Measurements from ENCODE around the gene RPS6KA5. TPM values are rescaled to one million over a fixed set of nuclear protein-coding genes. Genes with fewer than 3 reads are reported as not detected.

RPS6KA5 gene
- total RNA-seq, 1 experiment from 2014 or later = 3.8 TPM

DNA sequence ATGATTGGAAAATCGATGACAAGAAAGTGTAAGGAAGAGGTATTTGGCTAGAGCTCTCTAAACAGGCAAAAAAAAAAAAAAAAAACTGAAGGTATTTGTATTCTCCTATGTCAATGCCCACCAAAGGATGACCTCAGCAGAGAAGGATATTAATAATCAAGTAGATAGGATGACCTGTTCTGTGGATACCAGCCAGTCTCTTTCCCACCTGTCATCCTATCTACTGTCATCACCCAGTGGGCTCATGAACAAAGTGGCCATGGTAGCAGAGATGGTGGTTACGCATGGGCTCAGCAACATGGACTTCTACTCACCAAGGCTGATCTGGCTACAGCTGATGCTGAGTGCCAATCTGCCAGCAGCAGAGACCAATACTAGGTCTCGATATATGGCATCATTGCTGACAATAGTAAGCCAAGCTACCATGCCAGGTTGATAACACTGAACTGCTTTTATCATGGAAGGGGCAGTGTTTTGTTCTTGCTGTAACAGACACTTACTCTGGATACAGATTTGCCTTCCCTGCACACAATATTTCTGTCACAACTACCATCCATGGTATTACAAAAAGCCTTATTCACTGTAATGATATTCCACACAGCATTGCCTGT is 43.5 kb downstream of the RPS6KA5 start:
- no peak overlapping the region for H3K23ac ChIP-seq (ENCODE audit: insufficient read length, low read depth, low read length)
- no peak overlapping the region for H3K56ac ChIP-seq (ENCODE audit: insufficient read length, low read depth, low read length)
- H3K4ac ChIP-seq (ENCODE audit: low read depth, low read length) = no peak overlapping the region
- H3K27ac ChIP-seq (ENCODE audit: insufficient read length, low read depth, low read length) = no peak overlapping the region
- H2BK15ac ChIP-seq (ENCODE audit: low read depth, low read length) = no peak overlapping the region
- H3K4me1 ChIP-seq (ENCODE audit: insufficient read depth, low read length) = no peaks in the 10 kb centered on the region
- H2BK5ac ChIP-seq (ENCODE audit: insufficient read length, low read length) = no peak overlapping the region
- H3K18ac ChIP-seq (ENCODE audit: insufficient read length, low read depth, low read length) = no peak overlapping the region
- no peaks in the 10 kb centered on the region for H3K9me3 Mint-ChIP-seq
- H4K5ac ChIP-seq (ENCODE audit: insufficient read length, low read depth, low read length) = no peak overlapping the region
- no peak overlapping the region for H2BK20ac ChIP-seq (ENCODE audit: low read depth, low read length, poor library complexity, severe bottlenecking)
- H3K23me2 ChIP-seq (ENCODE audit: insufficient read length, low read depth, low read length, poor library complexity, severe bottlenecking) = no peaks in the 10 kb centered on the region
- no peak overlapping the region for H3T11ph ChIP-seq (ENCODE audit: low read length)
- no peaks in the 10 kb centered on the region for H3K4me1 Mint-ChIP-seq
- H3K9ac ChIP-seq (ENCODE audit: extremely low read depth, insufficient read length, low read length) = no peak overlapping the region
- no peak overlapping the region for H4K91ac ChIP-seq (ENCODE audit: insufficient read length, low read depth, low read length)
- no peaks in the 10 kb centered on the region for H3K79me1 ChIP-seq (ENCODE audit: insufficient read depth, low read depth, low read length, poor library complexity, severe bottlenecking)
- H2AK5ac ChIP-seq (ENCODE audit: insufficient read length, low read length) = no peak overlapping the region
- no peaks in the 10 kb centered on the region for H3K79me2 ChIP-seq (ENCODE audit: insufficient read depth, low read length)
- H4K8ac ChIP-seq (replicated peaks; ENCODE audit: insufficient read length, low read depth, low read length) = no peak overlapping the region
- H3K36me3 Mint-ChIP-seq (ENCODE audit: insufficient read depth in 1 of 3, low read depth in 3 of 3) = no peaks in the 10 kb centered on the region
- TF ChIP-seq, protein P1, sequence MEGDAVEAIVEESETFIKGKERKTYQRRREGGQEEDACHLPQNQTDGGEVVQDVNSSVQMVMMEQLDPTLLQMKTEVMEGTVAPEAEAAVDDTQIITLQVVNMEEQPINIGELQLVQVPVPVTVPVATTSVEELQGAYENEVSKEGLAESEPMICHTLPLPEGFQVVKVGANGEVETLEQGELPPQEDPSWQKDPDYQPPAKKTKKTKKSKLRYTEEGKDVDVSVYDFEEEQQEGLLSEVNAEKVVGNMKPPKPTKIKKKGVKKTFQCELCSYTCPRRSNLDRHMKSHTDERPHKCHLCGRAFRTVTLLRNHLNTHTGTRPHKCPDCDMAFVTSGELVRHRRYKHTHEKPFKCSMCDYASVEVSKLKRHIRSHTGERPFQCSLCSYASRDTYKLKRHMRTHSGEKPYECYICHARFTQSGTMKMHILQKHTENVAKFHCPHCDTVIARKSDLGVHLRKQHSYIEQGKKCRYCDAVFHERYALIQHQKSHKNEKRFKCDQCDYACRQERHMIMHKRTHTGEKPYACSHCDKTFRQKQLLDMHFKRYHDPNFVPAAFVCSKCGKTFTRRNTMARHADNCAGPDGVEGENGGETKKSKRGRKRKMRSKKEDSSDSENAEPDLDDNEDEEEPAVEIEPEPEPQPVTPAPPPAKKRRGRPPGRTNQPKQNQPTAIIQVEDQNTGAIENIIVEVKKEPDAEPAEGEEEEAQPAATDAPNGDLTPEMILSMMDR (conservative IDR thresholded peaks at IDR 0.05) = no peak
- no peaks in the 10 kb centered on the region for H4K20me1 ChIP-seq (ENCODE audit: control insufficient read depth, insufficient read depth, insufficient read length)
- no peak for DNase-seq
- WGBS (ENCODE audit: extremely low coverage, insufficient read length, low lambda C conversion rate) = no CpG with 5 or more reads among the region's 3 CpGs
- no peak overlapping the region for H3K14ac ChIP-seq (ENCODE audit: insufficient read depth, low read length)
- H3K27me3 Mint-ChIP-seq (ENCODE audit: low read depth) = no peaks in the 10 kb centered on the region
- no peak overlapping the region for H2BK12ac ChIP-seq (ENCODE audit: insufficient read length, low read depth, low read length)
- H2BK120ac ChIP-seq (ENCODE audit: low read depth, low read length, poor library complexity, severe bottlenecking) = no peak overlapping the region
- no peak overlapping the region for H2AFZ ChIP-seq (ENCODE audit: low read length)
- H3K27ac Mint-ChIP-seq = no peak overlapping the region
- H3K9me3 ChIP-seq (ENCODE audit: control insufficient read depth, low read depth, low read length) = no peaks in the 10 kb centered on the region
- H3K4me3 Mint-ChIP-seq = no peak overlapping the region
- H3K27me3 ChIP-seq (ENCODE audit: insufficient read depth, low read length) = no peaks in the 10 kb centered on the region
- no peak overlapping the region for H3K4me2 ChIP-seq (ENCODE audit: insufficient read depth, insufficient read length, low read length)
